MM.1S (cell line): ENCODE measurements around the gene ANO2.

ENCODE experiments used
- CTCF ChIP-seq: fragments of 300-600 bp; sonication (generic); IDR thresholded peaks from 2 replicates; pipeline ENCODE4 v1.5.1; 2016; ENCODE audit warnings: antibody characterized with exemption, low read length, mixed read lengths
- EZH2 ChIP-seq: fragments of 300-600 bp; sonication (generic); optimal IDR thresholded peaks from 2 replicates; pipeline ENCODE3; 2017; ENCODE audit warnings: low read depth, mild to moderate bottlenecking, antibody characterized with exemption, low read length, mixed read lengths
- EZH2phosphoT487 ChIP-seq: fragments of 300-600 bp; sonication (generic); IDR thresholded peaks from 2 replicates; pipeline ENCODE4 v1.6.1; 2018; ENCODE audit warnings: antibody characterized with exemption, low read length

GRCh38 chr12:5756338-5756842 lies 188.7 kb downstream of the ANO2 start:
- TF ChIP-seq CTCF (no peak), EZH2 (no peak), EZH2phosphoT487 (no peak)
